Neural progenitor cell (in vitro differentiated cells): Measurements from ENCODE around the gene TMEM225B. TPM values are rescaled to one million over a fixed set of nuclear protein-coding genes. Genes with fewer than 3 reads are reported as not detected.

Experiments used
- DNase-seq: peaks from one replicate; pipeline ENCODE4 v3.0.0-alpha.2; 2016; ENCODE audit warnings: low spot score
- H2AFZ ChIP-seq: fragments of 200-600 bp; sonication (generic); replicated peaks from 2 replicates; pipeline ENCODE4 v1.6.1; 2016; ENCODE audit warnings: antibody characterized with exemption
- H3F3A ChIP-seq: fragments of 200-600 bp; sonication (generic); 2 replicates; pipeline ENCODE4 v1.6.1; 2016; ENCODE audit warnings: antibody characterized with exemption, low read depth
- H3K27ac ChIP-seq: fragments of 200-600 bp; sonication (generic); 2 replicates; pipeline ENCODE4 v1.5.1; 2016; ENCODE audit warnings: mild to moderate bottlenecking
- H3K27me3 ChIP-seq: fragments of 200-600 bp; sonication (generic); 2 replicates; pipeline ENCODE4 v1.6.1; 2016; ENCODE audit warnings: mild to moderate bottlenecking, moderate library complexity
- H3K36me3 ChIP-seq: fragments of 200-600 bp; sonication (generic); 2 replicates; pipeline ENCODE4 v1.5.1; 2016
- H3K4me1 ChIP-seq: fragments of 200-600 bp; sonication (generic); 2 replicates; pipeline ENCODE4 v1.6.1; 2016; ENCODE audit warnings: mixed run types
- H3K4me2 ChIP-seq: fragments of 200-600 bp; sonication (generic); 2 replicates; pipeline ENCODE4 v1.6.1; 2016
- H3K4me3 ChIP-seq: fragments of 200-600 bp; sonication (generic); 2 replicates; pipeline ENCODE4 v1.5.1; 2016
- H3K79me2 ChIP-seq: fragments of 200-600 bp; sonication (generic); 2 replicates; pipeline ENCODE4 v1.6.1; 2016; ENCODE audit warnings: low read depth
- H3K9ac ChIP-seq: fragments of 200-600 bp; sonication (generic); 2 replicates; pipeline ENCODE4 v1.6.1; 2016
- H3K9me3 ChIP-seq: fragments of 200-600 bp; sonication (generic); 2 replicates; pipeline ENCODE4 v1.5.1; 2016; ENCODE audit warnings: low read depth
- H4K20me1 ChIP-seq: fragments of 200-600 bp; sonication (generic); 2 replicates; pipeline ENCODE4 v1.6.1; 2016; ENCODE audit warnings: low read depth
- H3K27ac Mint-ChIP-seq: 3 replicates; pipeline ENCODE4 v1.8.0; 2021; ENCODE audit warnings: mixed read lengths
- H3K27me3 Mint-ChIP-seq: 2 replicates; pipeline ENCODE4 v1.8.0; 2022; ENCODE audit warnings: low read depth, mild to moderate bottlenecking, inconsistent platforms, moderate library complexity, mixed read lengths; ENCODE audit not compliant: insufficient read depth
- H3K36me3 Mint-ChIP-seq: 3 replicates; pipeline ENCODE4 v1.8.0; 2021; ENCODE audit warnings: mixed read lengths
- H3K4me1 Mint-ChIP-seq: 3 replicates; pipeline ENCODE4 v1.8.0; 2021; ENCODE audit warnings: mixed read lengths
- H3K4me3 Mint-ChIP-seq: 3 replicates; pipeline ENCODE4 v1.8.0; 2021; ENCODE audit warnings: mild to moderate bottlenecking, moderate library complexity, mixed read lengths
- H3K9me3 Mint-ChIP-seq: 3 replicates; pipeline ENCODE4 v1.8.0; 2020; ENCODE audit warnings: mixed read lengths
- EZH2 ChIP-seq: fragments of 200-600 bp; sonication (generic); IDR thresholded peaks from 2 replicates; pipeline ENCODE4 v1.6.1; 2017; ENCODE audit warnings: antibody characterized with exemption, mild to moderate bottlenecking, moderate library complexity
- EZH2phosphoT487 ChIP-seq: fragments of 200-600 bp; sonication (generic); IDR thresholded peaks from 2 replicates; pipeline ENCODE4 v1.6.1; 2017; ENCODE audit warnings: antibody characterized with exemption
- total RNA-seq: library from RNA; depleted of rRNA; stranded (reverse); fragments of >200 nt; gene quantifications from 2 replicates; pipeline ENCODE4 v1.2.3, GENCODE V29; 2015; ENCODE audit warnings: low replicate concordance
- TF ChIP-seq, protein P1 (sequence below): fragments of 200-600 bp; sonication (generic); IDR thresholded peaks from 2 replicates; pipeline ENCODE4 v1.5.1; 2017; ENCODE audit warnings: antibody characterized with exemption, mild to moderate bottlenecking

The TMEM225B gene
- total RNA-seq, 1 donor from 2014 or later: not detected

DNA sequence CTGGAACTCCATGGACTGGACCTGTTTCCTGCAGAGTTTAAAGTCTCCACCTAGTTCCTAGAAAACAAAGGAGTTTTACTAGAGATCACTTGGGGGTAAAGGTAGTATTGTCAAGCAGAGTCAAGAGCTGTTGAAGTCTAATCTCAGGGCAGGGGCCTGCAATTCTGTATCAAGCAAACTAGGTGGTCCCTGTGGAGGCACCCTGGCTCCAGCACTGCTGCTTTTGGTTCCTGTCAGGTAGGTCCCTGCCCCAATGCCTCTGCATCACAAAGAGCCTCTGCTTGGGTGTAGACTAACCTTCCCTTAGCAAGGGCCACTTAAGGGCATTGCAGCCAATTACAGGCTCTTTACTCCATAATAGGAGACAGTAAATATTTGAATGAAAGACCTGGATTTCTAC, 41.2 kb downstream of the TMEM225B start:
- Mint-ChIP-seq H3K9me3 (no peaks in the 10 kb centered on the region), H3K4me1 (no peaks in the 10 kb centered on the region), H3K27ac (no peak overlapping the region), H3K4me3 (no peak overlapping the region), H3K36me3 (peaks cover 2% of the 10 kb centered on the region), H3K27me3 (no peaks in the 10 kb centered on the region)
- TF ChIP-seq EZH2phosphoT487: no peak
- TF ChIP-seq, protein P1, sequence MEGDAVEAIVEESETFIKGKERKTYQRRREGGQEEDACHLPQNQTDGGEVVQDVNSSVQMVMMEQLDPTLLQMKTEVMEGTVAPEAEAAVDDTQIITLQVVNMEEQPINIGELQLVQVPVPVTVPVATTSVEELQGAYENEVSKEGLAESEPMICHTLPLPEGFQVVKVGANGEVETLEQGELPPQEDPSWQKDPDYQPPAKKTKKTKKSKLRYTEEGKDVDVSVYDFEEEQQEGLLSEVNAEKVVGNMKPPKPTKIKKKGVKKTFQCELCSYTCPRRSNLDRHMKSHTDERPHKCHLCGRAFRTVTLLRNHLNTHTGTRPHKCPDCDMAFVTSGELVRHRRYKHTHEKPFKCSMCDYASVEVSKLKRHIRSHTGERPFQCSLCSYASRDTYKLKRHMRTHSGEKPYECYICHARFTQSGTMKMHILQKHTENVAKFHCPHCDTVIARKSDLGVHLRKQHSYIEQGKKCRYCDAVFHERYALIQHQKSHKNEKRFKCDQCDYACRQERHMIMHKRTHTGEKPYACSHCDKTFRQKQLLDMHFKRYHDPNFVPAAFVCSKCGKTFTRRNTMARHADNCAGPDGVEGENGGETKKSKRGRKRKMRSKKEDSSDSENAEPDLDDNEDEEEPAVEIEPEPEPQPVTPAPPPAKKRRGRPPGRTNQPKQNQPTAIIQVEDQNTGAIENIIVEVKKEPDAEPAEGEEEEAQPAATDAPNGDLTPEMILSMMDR: no peak
- no peak for TF ChIP-seq EZH2
- no peak for DNase-seq
- H3F3A ChIP-seq: no peaks in the 10 kb centered on the region
- H3K9ac ChIP-seq: no peak overlapping the region
- H3K27me3 ChIP-seq: no peaks in the 10 kb centered on the region
- H2AFZ ChIP-seq: no peak overlapping the region
- no peaks in the 10 kb centered on the region for H3K4me1 ChIP-seq
- H3K79me2 ChIP-seq: no peaks in the 10 kb centered on the region
- H3K4me3 ChIP-seq: no peak overlapping the region
- H3K4me2 ChIP-seq: no peak overlapping the region
- no peaks in the 10 kb centered on the region for H4K20me1 ChIP-seq
- no peaks in the 10 kb centered on the region for H3K36me3 ChIP-seq
- H3K9me3 ChIP-seq: no peaks in the 10 kb centered on the region
- no peak overlapping the region for H3K27ac ChIP-seq

DNA sequence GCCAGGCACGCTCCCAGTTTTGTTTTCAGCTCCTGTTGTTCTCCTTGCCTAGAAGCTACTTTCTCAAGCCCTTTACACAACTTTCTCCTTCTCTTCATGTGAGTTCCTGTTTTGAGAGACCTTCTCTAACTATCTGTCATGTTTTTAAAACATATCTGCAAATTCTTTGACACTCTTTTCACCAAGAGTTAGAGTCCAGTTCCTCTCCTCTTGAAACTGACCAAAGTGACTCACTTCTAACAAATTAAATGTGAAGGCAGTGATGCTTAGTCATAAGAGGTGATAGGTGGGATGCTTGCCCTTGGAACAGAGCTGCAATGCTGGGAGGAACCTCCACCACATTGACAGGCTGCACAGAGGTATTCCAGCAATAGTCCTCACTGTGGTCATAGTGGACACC, 44.0 kb downstream of the TMEM225B start:
- no peak for TF ChIP-seq EZH2phosphoT487
- TF ChIP-seq, protein P1: no peak
- TF ChIP-seq EZH2: no peak
- H4K20me1 ChIP-seq: no peaks in the 10 kb centered on the region
- H3F3A ChIP-seq: no peaks in the 10 kb centered on the region
- Mint-ChIP-seq H3K36me3 (peaks cover 11% of the 10 kb centered on the region), H3K27ac (no peak overlapping the region), H3K4me1 (no peaks in the 10 kb centered on the region), H3K27me3 (no peaks in the 10 kb centered on the region), H3K4me3 (no peak overlapping the region), H3K9me3 (no peaks in the 10 kb centered on the region)
- no peak overlapping the region for H3K9ac ChIP-seq
- H3K4me2 ChIP-seq: no peak overlapping the region
- H3K9me3 ChIP-seq: no peaks in the 10 kb centered on the region
- H3K27ac ChIP-seq: no peak overlapping the region
- H3K36me3 ChIP-seq: no peaks in the 10 kb centered on the region
- no peak overlapping the region for H3K4me3 ChIP-seq
- H3K79me2 ChIP-seq: no peaks in the 10 kb centered on the region
- no peak for DNase-seq
- no peaks in the 10 kb centered on the region for H3K27me3 ChIP-seq
- no peaks in the 10 kb centered on the region for H3K4me1 ChIP-seq
- no peak overlapping the region for H2AFZ ChIP-seq

DNA sequence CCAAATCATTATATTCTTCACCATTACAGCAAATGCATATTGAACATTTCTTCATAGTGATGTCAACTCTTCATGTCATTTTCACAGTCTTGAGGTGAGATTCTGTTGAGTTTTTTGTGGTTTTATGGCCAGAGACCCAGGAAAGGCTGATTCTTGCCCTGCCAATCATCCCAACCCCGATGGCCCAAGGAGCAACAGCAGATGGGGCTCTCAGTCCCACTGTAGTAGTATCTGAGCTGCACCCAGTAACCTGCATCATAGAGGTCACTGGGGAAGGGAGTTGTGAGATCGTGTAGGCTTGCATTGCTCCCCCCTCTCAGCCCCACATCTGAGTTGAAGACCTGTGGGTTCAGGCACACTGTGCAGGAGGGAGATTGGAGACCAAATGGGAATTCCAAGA, 45.4 kb downstream of the TMEM225B start:
- H3K4me2 ChIP-seq: no peak overlapping the region
- H3K27ac Mint-ChIP-seq: no peak overlapping the region
- DNase-seq: no peak
- TF ChIP-seq, protein P1: no peak
- no peaks in the 10 kb centered on the region for H3F3A ChIP-seq
- no peak overlapping the region for H2AFZ ChIP-seq
- no peak overlapping the region for H3K27ac ChIP-seq
- no peaks in the 10 kb centered on the region for H3K79me2 ChIP-seq
- H3K9me3 ChIP-seq: no peaks in the 10 kb centered on the region
- H3K4me3 ChIP-seq: no peak overlapping the region
- no peak overlapping the region for H3K9ac ChIP-seq
- no peaks in the 10 kb centered on the region for H3K4me1 Mint-ChIP-seq
- H3K36me3 ChIP-seq: no peaks in the 10 kb centered on the region
- no peaks in the 10 kb centered on the region for H4K20me1 ChIP-seq
- H3K27me3 Mint-ChIP-seq: no peaks in the 10 kb centered on the region
- H3K4me1 ChIP-seq: no peaks in the 10 kb centered on the region
- H3K4me3 Mint-ChIP-seq: no peak overlapping the region
- H3K36me3 Mint-ChIP-seq: peaks cover 9% of the 10 kb centered on the region
- H3K27me3 ChIP-seq: no peaks in the 10 kb centered on the region
- H3K9me3 Mint-ChIP-seq: no peaks in the 10 kb centered on the region

DNA sequence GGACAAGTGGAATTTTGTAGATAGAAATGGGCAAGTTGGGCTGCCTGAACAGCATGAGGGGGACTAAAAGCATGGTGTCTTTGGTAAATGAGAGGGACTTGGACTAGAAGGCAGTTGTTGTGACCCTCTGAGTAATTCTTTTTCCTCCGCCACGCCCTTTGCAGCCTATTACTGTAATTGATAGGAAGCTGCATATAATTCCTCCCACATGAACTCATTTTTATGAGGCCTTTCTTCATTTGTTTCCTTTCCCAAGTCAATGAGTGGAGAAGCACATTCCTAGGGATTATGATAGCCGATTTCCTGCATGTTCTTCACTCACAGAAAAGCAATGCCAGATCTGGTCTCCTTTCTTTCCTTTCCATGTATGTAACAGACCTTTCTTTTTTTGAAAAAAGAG, 46.4 kb downstream of the TMEM225B start:
- H3K79me2 ChIP-seq: no peaks in the 10 kb centered on the region
- Mint-ChIP-seq H3K27me3 (no peaks in the 10 kb centered on the region), H3K4me3 (no peak overlapping the region), H3K4me1 (no peaks in the 10 kb centered on the region), H3K9me3 (no peaks in the 10 kb centered on the region), H3K36me3 (peaks cover 9% of the 10 kb centered on the region), H3K27ac (no peak overlapping the region)
- no peak overlapping the region for H3K9ac ChIP-seq
- H4K20me1 ChIP-seq: no peaks in the 10 kb centered on the region
- H3F3A ChIP-seq: no peaks in the 10 kb centered on the region
- H2AFZ ChIP-seq: no peak overlapping the region
- no peak overlapping the region for H3K4me3 ChIP-seq
- no peaks in the 10 kb centered on the region for H3K27me3 ChIP-seq
- no peaks in the 10 kb centered on the region for H3K36me3 ChIP-seq
- no peak overlapping the region for H3K27ac ChIP-seq
- DNase-seq: no peak
- TF ChIP-seq, protein P1: no peak
- TF ChIP-seq EZH2phosphoT487 (no peak), EZH2 (no peak)
- no peaks in the 10 kb centered on the region for H3K4me1 ChIP-seq
- H3K9me3 ChIP-seq: no peaks in the 10 kb centered on the region
- H3K4me2 ChIP-seq: no peak overlapping the region
